HG03039 (cell line): ENCODE data around the gene SNX1.

ENCODE experiments used
- ATAC-seq: cut with Tn5 transposase; IDR thresholded peaks from one replicate; pipeline ENCODE4 v1.9.1; 2021; ENCODE audit warnings: mild to moderate bottlenecking, moderate library complexity; ENCODE audit not compliant: unreplicated experiment

The SNX1 gene

GRCh38 chr15:64144192-64144564 is 48.4 kb downstream of the SNX1 start:
- peak; percentile 21 for ATAC-seq

- ATAC-seq = peak; percentile 51
These were observed 48.9 kb downstream of the SNX1 start for GRCh38 chr15:64144565-64145281.

DNA sequence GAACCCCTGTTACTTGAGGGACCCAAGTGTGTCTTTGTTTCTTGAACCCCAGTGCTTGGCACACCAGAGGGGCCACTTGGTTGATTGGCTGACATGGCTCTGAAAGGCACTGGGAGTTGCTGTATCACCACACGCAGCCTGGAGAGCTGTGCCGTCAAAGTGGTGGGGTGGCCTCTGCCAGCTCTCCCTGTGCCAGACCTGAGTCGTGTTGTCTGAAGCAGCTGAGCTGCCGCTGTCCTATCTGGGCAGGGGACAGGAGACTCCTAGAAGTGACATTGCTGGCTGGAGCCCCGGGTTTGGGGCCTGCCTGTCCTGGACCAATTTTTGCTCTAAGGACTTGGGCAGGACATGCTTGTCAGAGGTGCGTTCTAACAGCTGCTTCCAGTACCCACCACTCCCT is 50.3 kb downstream of the SNX1 start:
- ATAC-seq = no peak

GRCh38 chr15:64146520-64146884 is 50.7 kb downstream of the SNX1 start:
- no peak for ATAC-seq

- no peak for ATAC-seq
These were observed 51.3 kb downstream of the SNX1 start for GRCh38 chr15:64146885-64147681.

GRCh38 chr15:64148168-64148567 is 52.4 kb downstream of the SNX1 start:
- ATAC-seq = no peak

DNA sequence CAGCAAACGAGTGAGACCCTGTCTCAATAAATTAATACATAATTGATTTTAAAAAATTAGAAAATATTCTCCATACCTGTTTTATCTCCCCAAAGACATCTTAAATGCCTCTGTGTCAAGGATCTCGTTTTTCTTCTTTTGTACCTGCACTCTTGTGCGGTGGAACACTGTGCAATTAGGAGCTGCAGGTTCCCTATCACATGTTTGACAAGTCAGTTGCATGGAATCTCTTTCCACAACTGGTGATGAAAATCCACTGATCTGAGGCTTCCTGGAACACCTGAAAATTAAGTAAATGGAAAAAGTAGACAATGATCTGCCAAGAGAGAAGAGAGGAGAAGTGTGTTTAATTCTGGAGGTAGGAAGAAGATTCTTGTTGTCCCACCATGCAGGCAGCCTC is 52.8 kb downstream of the SNX1 start:
- ATAC-seq = no peak

DNA sequence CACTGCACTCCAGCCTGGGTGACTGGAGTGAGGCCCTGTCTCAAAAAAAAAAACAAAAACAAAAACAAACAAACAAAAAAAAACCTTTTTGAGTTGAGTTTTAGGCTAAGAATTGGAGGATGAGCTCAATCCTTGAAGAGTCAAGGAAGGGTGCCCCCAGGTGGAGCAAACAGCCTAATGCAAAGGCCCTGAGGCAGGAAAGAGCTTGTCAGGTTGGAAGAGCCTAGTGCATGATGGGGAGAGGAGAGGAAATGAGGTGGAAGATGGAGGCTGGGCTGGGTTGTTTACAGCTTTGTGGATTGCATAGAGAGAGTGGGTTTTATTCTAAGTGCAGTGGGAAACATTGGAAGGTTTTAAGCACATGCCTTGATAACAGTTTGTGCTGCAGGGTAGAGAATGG is 53.6 kb downstream of the SNX1 start:
- ATAC-seq = no peak

GRCh38 chr15:64149893-64150578 is 54.3 kb downstream of the SNX1 start:
- no peak for ATAC-seq

DNA sequence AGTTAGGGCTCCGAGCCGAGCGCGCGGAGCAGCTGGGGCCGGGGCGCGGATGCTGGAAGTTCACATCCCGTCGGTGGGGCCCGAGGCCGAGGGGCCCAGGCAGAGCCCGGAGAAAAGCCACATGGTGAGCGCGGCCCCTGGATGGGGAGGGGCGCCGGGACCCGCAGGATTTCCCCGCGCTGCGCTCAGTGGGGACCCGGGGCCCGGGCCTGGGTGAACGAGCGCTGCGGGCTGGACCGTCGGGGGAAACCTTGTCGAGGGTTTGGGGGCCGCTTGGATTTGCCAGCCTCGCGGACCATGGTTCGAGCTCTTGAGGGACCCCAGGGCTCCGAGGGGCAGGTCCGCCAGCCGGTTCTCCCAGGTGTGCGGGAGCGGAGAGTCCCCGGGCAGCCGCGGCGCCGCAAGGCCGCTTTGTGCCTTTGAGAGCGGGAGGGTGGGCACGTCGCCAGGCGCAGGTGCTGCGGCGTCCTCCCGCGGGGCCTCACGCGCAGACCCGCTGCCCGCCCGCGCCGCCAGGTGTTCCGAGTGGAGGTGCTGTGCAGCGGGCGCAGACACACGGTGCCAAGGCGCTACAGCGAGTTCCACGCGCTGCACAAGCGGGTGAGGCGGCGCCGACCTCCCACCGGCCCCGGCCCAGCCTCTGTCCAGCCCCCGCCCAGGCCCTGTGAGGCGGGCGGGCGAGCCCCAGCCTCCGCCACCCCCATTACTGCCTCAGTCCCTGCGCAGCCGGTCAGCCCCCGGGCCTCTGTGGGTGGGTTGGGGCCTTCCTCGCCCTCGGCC is 56.1 kb downstream of the SNX1 start, which contains the start of gene SNX22:
SNX22 (plus strand) TSS at position 5 of the 780 bp plus-strand sequence; CDS start at position 50, 45 bp downstream.
- ATAC-seq = no peak

GRCh38 chr15:64152507-64153387 is 57.0 kb downstream of the SNX1 start:
- no peak for ATAC-seq

- ATAC-seq = peak; percentile 43
These were observed 57.9 kb downstream of the SNX1 start for GRCh38 chr15:64153480-64154367.

DNA sequence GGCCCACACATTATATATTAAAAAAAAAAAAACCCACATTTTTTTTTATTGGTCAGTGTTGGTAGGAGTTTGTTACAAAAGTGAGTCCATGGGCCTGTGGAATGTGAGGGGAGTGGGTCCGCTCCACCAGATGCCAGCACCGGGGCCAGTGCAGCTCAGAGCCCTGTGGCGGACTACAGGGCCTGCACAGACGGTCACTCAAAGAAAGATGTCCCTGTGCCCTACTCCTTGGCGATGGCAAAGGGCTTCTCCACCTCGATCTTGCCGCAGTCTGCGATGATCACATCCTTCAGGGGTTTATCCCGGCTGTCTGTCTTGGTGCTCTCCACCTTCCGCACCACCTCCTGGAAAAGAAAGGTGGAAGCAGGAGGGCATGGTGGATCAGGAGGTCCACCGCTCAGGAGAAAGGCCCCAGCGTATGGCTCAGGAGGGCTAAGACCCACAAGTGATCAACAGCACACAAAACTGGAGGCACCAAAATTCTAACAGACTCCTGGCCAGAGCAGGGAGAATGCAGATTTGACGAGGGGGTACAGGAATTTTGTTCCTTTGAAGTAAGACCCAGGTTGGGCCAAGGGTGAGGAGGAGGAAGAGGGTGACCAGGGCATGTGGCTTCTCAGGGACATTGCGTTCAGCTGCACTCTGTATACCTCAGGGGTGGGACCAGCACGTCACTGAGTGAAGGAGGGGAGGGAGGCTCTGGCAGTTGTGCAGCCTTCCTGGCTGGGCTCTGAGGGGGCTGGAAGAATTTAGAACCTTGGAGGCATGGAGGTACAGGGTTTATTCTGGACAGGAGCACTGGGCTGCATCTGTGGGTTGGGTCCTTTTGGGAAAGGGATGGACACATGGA is 60.2 kb downstream of the SNX1 start:
- no peak for ATAC-seq

GRCh38 chr15:64156652-64157331 is 61.0 kb downstream of the SNX1 start:
- no peak for ATAC-seq

DNA sequence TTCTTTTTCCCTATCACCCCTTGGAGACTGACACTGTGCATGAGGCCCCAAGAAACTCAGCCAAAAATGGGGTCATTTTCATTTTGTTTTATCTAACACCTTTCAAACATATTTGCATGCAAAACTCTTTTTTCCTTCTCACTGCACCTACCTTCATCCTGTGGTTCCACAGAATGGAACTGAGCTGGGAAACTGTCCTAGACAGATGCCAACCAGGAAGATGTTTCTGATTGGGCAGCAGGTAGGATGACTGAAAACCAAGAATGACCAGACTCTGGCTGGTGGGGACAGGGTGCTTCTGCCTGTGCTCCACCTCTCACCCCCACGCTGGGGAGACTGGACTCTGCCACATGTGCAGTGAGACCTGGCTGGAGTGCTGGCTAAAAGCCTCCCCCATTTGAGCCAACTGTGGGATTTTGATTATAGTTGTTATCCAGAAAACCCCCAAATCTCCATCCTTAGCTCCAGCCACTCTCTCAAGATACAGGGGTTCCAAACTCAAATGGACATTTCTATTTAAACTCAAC is 61.9 kb downstream of the SNX1 start:
- ATAC-seq = no peak

- no peak for ATAC-seq
These were observed 62.8 kb downstream of the SNX1 start for GRCh38 chr15:64158363-64159134.
